Adipocyte (in vitro differentiated cells): ENCODE results near the gene PRPF6.
"Not testable (repeated sequence)": the region's sequence is repeated elsewhere in the genome, so short reads cannot be mapped to it uniquely, and the experiment has no call there.

Experiments
- DNase-seq: peaks from one replicate; pipeline ENCODE4 v3.0.0-alpha.2; 2015; ENCODE audit warnings: low read depth
- H3K27me3 ChIP-seq: replicated peaks from 2 replicates; pipeline ENCODE4 v1.7.0; 2013; ENCODE audit warnings: mild to moderate bottlenecking, low read length, moderate library complexity; ENCODE audit not compliant: control insufficient read depth, insufficient read depth
- H3K36me3 ChIP-seq: 2 replicates; pipeline ENCODE4 v1.7.0; 2013; ENCODE audit warnings: low read length, mild to moderate bottlenecking, moderate library complexity; ENCODE audit not compliant: control insufficient read depth, insufficient read depth, severe bottlenecking
- H3K4me1 ChIP-seq: 2 replicates; pipeline ENCODE4 v1.7.0; 2013; ENCODE audit warnings: mild to moderate bottlenecking, low read length, moderate library complexity; ENCODE audit not compliant: control insufficient read depth, insufficient read depth
- H3K4me3 ChIP-seq: 2 replicates; pipeline ENCODE4 v1.7.0; 2013; ENCODE audit warnings: mild to moderate bottlenecking, low read length, moderate library complexity
- H3K9ac ChIP-seq: 2 replicates; pipeline ENCODE4 v1.7.0; 2013; ENCODE audit warnings: mild to moderate bottlenecking, low read length, moderate library complexity
- H3K9me3 ChIP-seq: 2 replicates; pipeline ENCODE4 v1.7.0; 2013; ENCODE audit warnings: mild to moderate bottlenecking, low read length, moderate library complexity; ENCODE audit not compliant: control insufficient read depth

Gene PRPF6

GRCh38 chr20:64000906-64001305, 20.0 kb downstream of the PRPF6 start:
- Histone ChIP-seq H3K27me3 (no peaks in the 10 kb centered on the region), H3K9me3 (no peaks in the 10 kb centered on the region), H3K9ac (no peak overlapping the region), H3K4me1 (peaks cover 9% of the 10 kb centered on the region), H3K4me3 (no peak overlapping the region), H3K36me3 (peaks cover 76% of the 10 kb centered on the region)
- DNase-seq: no peak

- Histone ChIP-seq H3K9ac (no peak overlapping the region), H3K9me3 (no peaks in the 10 kb centered on the region), H3K27me3 (no peaks in the 10 kb centered on the region), H3K4me3 (no peak overlapping the region), H3K36me3 (peaks cover 72% of the 10 kb centered on the region), H3K4me1 (peaks cover 10% of the 10 kb centered on the region)
- DNase-seq: no peak
These were observed 20.7 kb downstream of the PRPF6 start for GRCh38 chr20:64001607-64002011.

- peaks cover 10% of the 10 kb centered on the region for H3K4me1 ChIP-seq
- H3K27me3 ChIP-seq: no peaks in the 10 kb centered on the region
- DNase-seq: no peak
- H3K9ac ChIP-seq: no peak overlapping the region
- no peak overlapping the region for H3K4me3 ChIP-seq
- H3K9me3 ChIP-seq: no peaks in the 10 kb centered on the region
- H3K36me3 ChIP-seq: peaks cover 69% of the 10 kb centered on the region
These were observed 23.2 kb downstream of the PRPF6 start for GRCh38 chr20:64003960-64004725.

GRCh38 chr20:64005394-64005793, 24.5 kb downstream of the PRPF6 start:
- Histone ChIP-seq H3K36me3 (peaks cover 66% of the 10 kb centered on the region), H3K27me3 (no peaks in the 10 kb centered on the region), H3K9me3 (no peaks in the 10 kb centered on the region), H3K4me1 (peaks cover 10% of the 10 kb centered on the region), H3K9ac (no peak overlapping the region), H3K4me3 (no peak overlapping the region)
- DNase-seq: no peak

GRCh38 chr20:64006490-64006889, 25.6 kb downstream of the PRPF6 start:
- H3K27me3 ChIP-seq: no peaks in the 10 kb centered on the region
- no peaks in the 10 kb centered on the region for H3K9me3 ChIP-seq
- no peak overlapping the region for H3K9ac ChIP-seq
- H3K4me3 ChIP-seq: no peak overlapping the region
- H3K4me1 ChIP-seq: peaks cover 10% of the 10 kb centered on the region
- no peak for DNase-seq
- peaks cover 67% of the 10 kb centered on the region for H3K36me3 ChIP-seq

- DNase-seq: no peak
- H3K4me1 ChIP-seq: peaks cover 10% of the 10 kb centered on the region
- no peak overlapping the region for H3K9ac ChIP-seq
- no peaks in the 10 kb centered on the region for H3K9me3 ChIP-seq
- H3K36me3 ChIP-seq: peaks cover 65% of the 10 kb centered on the region
- no peak overlapping the region for H3K4me3 ChIP-seq
- H3K27me3 ChIP-seq: no peaks in the 10 kb centered on the region
These were observed 26.0 kb downstream of the PRPF6 start for GRCh38 chr20:64006902-64007301.

GRCh38 chr20:64009811-64010387, 29.0 kb downstream of the PRPF6 start:
- Histone ChIP-seq H3K4me1 (peaks cover 10% of the 10 kb centered on the region), H3K9ac (no peak overlapping the region), H3K27me3 (no peaks in the 10 kb centered on the region), H3K9me3 (no peaks in the 10 kb centered on the region), H3K4me3 (no peak overlapping the region), H3K36me3 (peaks cover 68% of the 10 kb centered on the region)
- DNase-seq: no peak

GRCh38 chr20:64010711-64011237, 29.8 kb downstream of the PRPF6 start:
- Histone ChIP-seq H3K9ac (no peak overlapping the region), H3K36me3 (peaks cover 69% of the 10 kb centered on the region), H3K4me3 (no peak overlapping the region), H3K4me1 (peaks cover 2% of the 10 kb centered on the region), H3K9me3 (no peaks in the 10 kb centered on the region), H3K27me3 (no peaks in the 10 kb centered on the region)
- peak; percentile 62 for DNase-seq

GRCh38 chr20:64011366-64011779, 30.4 kb downstream of the PRPF6 start:
- DNase-seq: no peak
- Histone ChIP-seq H3K9me3 (no peaks in the 10 kb centered on the region), H3K4me3 (no peak overlapping the region), H3K27me3 (no peaks in the 10 kb centered on the region), H3K9ac (no peak overlapping the region), H3K36me3 (peaks cover 67% of the 10 kb centered on the region), H3K4me1 (no peaks in the 10 kb centered on the region)

GRCh38 chr20:64012385-64013154, 31.6 kb downstream of the PRPF6 start:
- not testable (repeated sequence) for H3K9me3 ChIP-seq, H3K27me3 ChIP-seq, H3K4me3 ChIP-seq, H3K9ac ChIP-seq, DNase-seq, H3K4me1 ChIP-seq
- peaks cover 67% of the 10 kb centered on the region for H3K36me3 ChIP-seq

GRCh38 chr20:64015635-64016034, 34.7 kb downstream of the PRPF6 start:
- no peak for DNase-seq
- no peaks in the 10 kb centered on the region for H3K9me3 ChIP-seq
- H3K4me3 ChIP-seq: no peak overlapping the region
- H3K9ac ChIP-seq: no peak overlapping the region
- H3K36me3 ChIP-seq: peaks cover 70% of the 10 kb centered on the region
- peaks cover 11% of the 10 kb centered on the region for H3K4me1 ChIP-seq
- no peaks in the 10 kb centered on the region for H3K27me3 ChIP-seq
